A549 (cell line): ENCODE data around the gene STBD1. TPM values are rescaled to one million over a fixed set of nuclear protein-coding genes. Genes with fewer than 3 reads are reported as not detected.

Experiments
- ATAC-seq, 2 experiments: fragments of 200-7000 bp in 1 of 2; fragments of >200 bp in 1 of 2; cut with Nextera tagmentation in 1 of 2; cut with Tn5 transposase in 1 of 2; 3 replicates each; pipeline versions ENCODE4 v1.8.0 to v1.9.1; 2018 to 2020; ENCODE audit warnings: mild to moderate bottlenecking in 1 of 2, moderate library complexity in 1 of 2
- CTCF ChIA-PET: fragments of 300-600 bp; sonication (Branson Sonifier 250); formaldehyde crosslinking; extraction: SDS; loops from one replicate; lab custom pipeline; 2021; ENCODE audit warnings: antibody characterized with exemption, inconsistent platforms; lab: Yijun Ruan, JAX
- POLR2A ChIA-PET: fragments of 350-600 bp; formaldehyde crosslinking; extraction: SDS; loops from one replicate; lab custom pipeline; 2021; ENCODE audit warnings: antibody characterized with exemption, inconsistent platforms; lab: Yijun Ruan, JAX
- DNase-seq, 2 experiments: peaks; one replicate each; pipeline versions ENCODE4 v3.0.0 to v3.0.0-alpha.2; 2011 to 2016; ENCODE audit warnings: low read depth in 1 of 2, low spot score in 1 of 2
- FAIRE-seq: peaks from 2 replicates; lab custom pipeline; 2011; peaks lifted over from hg19 to GRCh38; lab: Jason Lieb, UNC
- H3K27ac ChIP-seq, 2 experiments: fragments of >200 bp; sonication (Bioruptor Twin); formaldehyde crosslinking; 3 replicates each; pipeline ENCODE4 v1.5.1; 2016 to 2017
- H3K4me1 ChIP-seq: fragments of >200 bp; sonication (Bioruptor Twin); formaldehyde crosslinking; 3 replicates; pipeline ENCODE4 v1.6.1; 2016
- H3K4me2 ChIP-seq: fragments of >200 bp; sonication (Bioruptor Twin); formaldehyde crosslinking; 3 replicates; pipeline ENCODE4 v1.6.1; 2016
- H3K4me3 ChIP-seq: fragments of >200 bp; sonication (Bioruptor Twin); formaldehyde crosslinking; 3 replicates; pipeline ENCODE4 v1.5.1; 2016
- H3K9me3 ChIP-seq: fragments of >200 bp; sonication (Bioruptor Twin); formaldehyde crosslinking; 3 replicates; pipeline ENCODE4 v1.6.1; 2016
- CHD4 ChIP-seq: fragments of 200-600 bp; sonication (generic); IDR thresholded peaks from 2 replicates; pipeline ENCODE4 v1.6.1; 2016; ENCODE audit warnings: antibody characterized with exemption, mild to moderate bottlenecking, borderline replicate concordance
- EHF ChIP-seq: fragments of 250-450 bp; sonication (Bioruptor Pico); IDR thresholded peaks from 2 replicates; pipeline ENCODE4 v1.5.0; 2020; ENCODE audit warnings: mild to moderate bottlenecking
- EHMT2 ChIP-seq: fragments of 200-600 bp; sonication (generic); IDR thresholded peaks from 2 replicates; pipeline ENCODE4 v1.6.1; 2016; ENCODE audit warnings: antibody characterized with exemption, low read depth, mild to moderate bottlenecking, moderate library complexity
- FOSB ChIP-seq: fragments of 250-450 bp; sonication (Bioruptor Pico); IDR thresholded peaks from 2 replicates; pipeline ENCODE4 v1.5.0; 2020; ENCODE audit warnings: mild to moderate bottlenecking, moderate library complexity
- FOSL2 ChIP-seq, 2 experiments: fragments of 450-650 bp in 1 of 2; fragments of >200 bp in 1 of 2; sonication (Bioruptor Twin) in 1 of 2; formaldehyde crosslinking; IDR thresholded peaks; 2 replicates each; pipeline versions ENCODE4 v1.5.0 to v1.6.1; 2016 to 2020; ENCODE audit warnings: mild to moderate bottlenecking in 1 of 2, moderate library complexity in 1 of 2
- HOXB13 ChIP-seq: fragments of 250-450 bp; sonication (Bioruptor Pico); IDR thresholded peaks from 2 replicates; pipeline ENCODE4 v1.5.0; 2020; ENCODE audit warnings: low read depth, mild to moderate bottlenecking, moderate library complexity
- JUNB ChIP-seq: fragments of >200 bp; sonication (Bioruptor Twin); formaldehyde crosslinking; IDR thresholded peaks from 2 replicates; pipeline ENCODE4 v1.6.1; 2016
- MAZ ChIP-seq: fragments of 150-350 bp; IDR thresholded peaks from 2 replicates; pipeline ENCODE4 v1.6.1; 2014; ENCODE audit warnings: antibody characterized with exemption, low read depth, low read length, borderline replicate concordance
- MYC ChIP-seq: IDR thresholded peaks from 2 replicates; pipeline ENCODE4 v1.6.1; 2012; ENCODE audit warnings: mild to moderate bottlenecking, inconsistent platforms, low read length, improper control_type of control experiment, borderline replicate concordance
- NFE2L2 ChIP-seq: fragments of 150-350 bp; conservative IDR thresholded peaks from 2 replicates; pipeline ENCODE4 v1.6.1; 2014; ENCODE audit warnings: low read length
- SREBF2 ChIP-seq: fragments of 450-650 bp; IDR thresholded peaks from 2 replicates; pipeline ENCODE4 v1.6.1; 2014; ENCODE audit warnings: mild to moderate bottlenecking, moderate library complexity
- ZSCAN20 ChIP-seq: fragments of 250-450 bp; sonication (Bioruptor Pico); IDR thresholded peaks from 2 replicates; pipeline ENCODE4 v1.8.0; 2022; ENCODE audit warnings: mild to moderate bottlenecking, moderate library complexity
- WGBS: methylation state at CpG from one replicate; pipeline ENCODE4 v1.1.6; 2017; ENCODE audit errors: missing lambda C conversion rate; 5-methylcytosine and 5-hydroxymethylcytosine counted together
- polyA plus RNA-seq, 4 experiments: library from polyadenylated mRNA; depleted of rRNA in 3 of 4; stranded (reverse); fragments of >200 nt; fragmentation: RNase III in 1 of 4; extraction: RNeasy Plus Mini Kit Qiagen cat#74134 plus additional on column Dnase treatment in 1 of 4; gene quantifications; 2 replicates in 3 of 4; 3 replicates in 1 of 4; pipeline ENCODE4 v1.2.3, GENCODE V29; 2011 to 2017
- TF ChIP-seq, protein P1 (sequence below): IDR thresholded peaks from 2 replicates; pipeline ENCODE4 v1.6.1; 2012
- TF ChIP-seq, protein P2 (sequence below): fragments of 250-450 bp; sonication (Bioruptor Pico); IDR thresholded peaks from 2 replicates; pipeline ENCODE4 v1.5.0; 2021; ENCODE audit warnings: mild to moderate bottlenecking, moderate library complexity, borderline replicate concordance
- TF ChIP-seq, protein P3 (sequence below): fragments of >200 bp; sonication (Bioruptor Twin); formaldehyde crosslinking; IDR thresholded peaks from 3 replicates; pipeline ENCODE4 v1.6.1; 2016
- TF ChIP-seq, protein P4 (sequence below): IDR thresholded peaks from 2 replicates; pipeline ENCODE4 v1.6.1; 2012
- TF ChIP-seq, protein P5 (sequence below): fragments of 250-450 bp; sonication (Bioruptor Pico); IDR thresholded peaks from 2 replicates; pipeline ENCODE4 v1.5.0; 2020; ENCODE audit warnings: low read depth, mild to moderate bottlenecking, moderate library complexity

The STBD1 gene
- polyA plus RNA-seq, 2 of the 4 experiments (the other 2 are of a cell fraction): 1.3 to 6.4 TPM

DNA sequence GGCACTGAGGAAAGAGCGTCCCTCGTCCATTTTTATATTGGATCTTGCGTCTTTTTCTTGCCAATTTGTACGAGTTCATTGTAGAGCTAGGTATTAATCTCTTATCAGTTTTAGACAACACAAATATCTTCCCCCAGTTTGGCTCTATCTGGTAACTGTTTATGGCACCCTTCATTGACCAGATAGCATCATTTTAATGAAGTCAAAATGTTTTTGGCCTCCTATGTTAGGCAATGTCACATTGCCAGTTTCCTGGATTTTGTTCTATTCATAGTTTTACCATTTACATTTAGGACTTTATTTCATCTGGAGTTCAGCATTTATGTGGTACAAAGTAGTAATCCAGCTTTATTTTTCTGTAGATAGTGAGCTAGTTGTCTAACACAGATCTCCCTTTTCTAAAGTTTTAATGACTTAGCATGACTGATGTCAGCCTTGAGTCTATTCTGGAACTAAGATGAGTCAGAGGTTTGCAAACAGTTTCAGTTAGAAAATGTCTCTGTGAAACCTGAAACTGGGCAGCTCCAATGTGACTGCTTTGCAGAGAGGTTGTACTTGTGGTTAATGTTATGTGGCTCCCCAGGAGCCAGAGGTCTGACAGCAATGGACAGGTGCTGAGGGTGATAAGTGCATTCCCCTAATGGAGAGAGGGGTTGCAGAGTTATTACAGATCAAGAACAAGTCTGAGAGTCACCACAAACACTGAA, 5.3 kb upstream of the STBD1 start:
- ChIA-PET CTCF (interaction anchor here (1.0 kb wide), 1 partner anchor 21 kb away, joined by 3 read pairs; no protein-coding TSS in a partner anchor), POLR2A (interaction anchor here (1.0 kb wide), 1 partner anchor 88 kb away, joined by 3 read pairs; the partner anchor contains the start of gene SCARB2)
- no peak for FAIRE-seq
- TF ChIP-seq, protein P1, sequence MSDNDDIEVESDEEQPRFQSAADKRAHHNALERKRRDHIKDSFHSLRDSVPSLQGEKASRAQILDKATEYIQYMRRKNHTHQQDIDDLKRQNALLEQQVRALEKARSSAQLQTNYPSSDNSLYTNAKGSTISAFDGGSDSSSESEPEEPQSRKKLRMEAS: peak; percentile 22; the same call in 1 of the 2 replicates
- no peak for TF ChIP-seq EHMT2
- TF ChIP-seq FOSL2 (IDR thresholded peaks at IDR 0.05): no peak
- TF ChIP-seq FOSL2 (CRISPR knock-in tag; IDR thresholded peaks at IDR 0.05): peak; percentile 64
- TF ChIP-seq, protein P2, sequence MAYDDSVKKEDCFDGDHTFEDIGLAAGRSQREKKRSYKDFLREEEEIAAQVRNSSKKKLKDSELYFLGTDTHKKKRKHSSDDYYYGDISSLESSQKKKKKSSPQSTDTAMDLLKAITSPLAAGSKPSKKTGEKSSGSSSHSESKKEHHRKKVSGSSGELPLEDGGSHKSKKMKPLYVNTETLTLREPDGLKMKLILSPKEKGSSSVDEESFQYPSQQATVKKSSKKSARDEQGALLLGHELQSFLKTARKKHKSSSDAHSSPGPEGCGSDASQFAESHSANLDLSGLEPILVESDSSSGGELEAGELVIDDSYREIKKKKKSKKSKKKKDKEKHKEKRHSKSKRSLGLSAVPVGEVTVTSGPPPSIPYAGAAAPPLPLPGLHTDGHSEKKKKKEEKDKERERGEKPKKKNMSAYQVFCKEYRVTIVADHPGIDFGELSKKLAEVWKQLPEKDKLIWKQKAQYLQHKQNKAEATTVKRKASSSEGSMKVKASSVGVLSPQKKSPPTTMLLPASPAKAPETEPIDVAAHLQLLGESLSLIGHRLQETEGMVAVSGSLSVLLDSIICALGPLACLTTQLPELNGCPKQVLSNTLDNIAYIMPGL: no peak
- no peak for TF ChIP-seq JUNB
- no peak for TF ChIP-seq MAZ
- no peak for TF ChIP-seq FOSB
- TF ChIP-seq SREBF2: no peak
- TF ChIP-seq ZSCAN20 (CRISPR knock-in tag): no peak
- no peak for TF ChIP-seq MYC
- Histone ChIP-seq H3K4me1 (peaks cover 32% of the 10 kb centered on the region), H3K9me3 (peaks cover 17% of the 10 kb centered on the region; the same call in 2 of the 3 replicates), H3K27ac (peak overlapping the region; percentile 63 to 84), H3K4me2 (peak overlapping the region; percentile 71), H3K4me3 (no peak overlapping the region)
- peak; percentile 43 to 66 for DNase-seq
- ATAC-seq: peak; percentile 49 to 52; a peak in 3 of 6 replicates
- WGBS: 95% methylated on average over 4 of the region's 4 CpGs

DNA sequence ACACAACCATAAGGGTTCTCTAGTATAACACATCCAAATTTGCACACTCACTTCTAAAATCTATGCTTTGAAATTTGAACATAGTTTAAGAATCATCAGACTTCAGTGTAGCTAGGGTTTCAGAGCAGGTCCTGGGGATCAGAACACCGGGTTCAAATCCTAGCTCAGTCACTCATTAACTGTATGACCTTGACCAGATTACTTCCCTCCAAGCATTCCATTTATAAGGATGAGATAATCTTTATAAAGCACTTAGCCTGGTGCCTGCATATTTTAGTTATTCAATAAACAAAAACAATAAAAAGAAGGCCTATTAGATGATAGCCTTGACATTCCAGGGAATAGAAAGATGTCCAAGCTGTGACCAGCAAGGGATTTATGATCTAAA, 4.8 kb upstream of the STBD1 start:
- peaks cover 17% of the 10 kb centered on the region; the same call in 2 of the 3 replicates for H3K9me3 ChIP-seq
- no peak for ATAC-seq
- TF ChIP-seq NFE2L2 (no peak), CHD4 (no peak), EHF (CRISPR knock-in tag) (no peak), HOXB13 (CRISPR knock-in tag) (no peak)
- TF ChIP-seq, protein P3, sequence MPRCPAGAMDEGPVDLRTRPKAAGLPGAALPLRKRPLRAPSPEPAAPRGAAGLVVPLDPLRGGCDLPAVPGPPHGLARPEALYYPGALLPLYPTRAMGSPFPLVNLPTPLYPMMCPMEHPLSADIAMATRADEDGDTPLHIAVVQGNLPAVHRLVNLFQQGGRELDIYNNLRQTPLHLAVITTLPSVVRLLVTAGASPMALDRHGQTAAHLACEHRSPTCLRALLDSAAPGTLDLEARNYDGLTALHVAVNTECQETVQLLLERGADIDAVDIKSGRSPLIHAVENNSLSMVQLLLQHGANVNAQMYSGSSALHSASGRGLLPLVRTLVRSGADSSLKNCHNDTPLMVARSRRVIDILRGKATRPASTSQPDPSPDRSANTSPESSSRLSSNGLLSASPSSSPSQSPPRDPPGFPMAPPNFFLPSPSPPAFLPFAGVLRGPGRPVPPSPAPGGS: no peak
- TF ChIP-seq, protein P4, sequence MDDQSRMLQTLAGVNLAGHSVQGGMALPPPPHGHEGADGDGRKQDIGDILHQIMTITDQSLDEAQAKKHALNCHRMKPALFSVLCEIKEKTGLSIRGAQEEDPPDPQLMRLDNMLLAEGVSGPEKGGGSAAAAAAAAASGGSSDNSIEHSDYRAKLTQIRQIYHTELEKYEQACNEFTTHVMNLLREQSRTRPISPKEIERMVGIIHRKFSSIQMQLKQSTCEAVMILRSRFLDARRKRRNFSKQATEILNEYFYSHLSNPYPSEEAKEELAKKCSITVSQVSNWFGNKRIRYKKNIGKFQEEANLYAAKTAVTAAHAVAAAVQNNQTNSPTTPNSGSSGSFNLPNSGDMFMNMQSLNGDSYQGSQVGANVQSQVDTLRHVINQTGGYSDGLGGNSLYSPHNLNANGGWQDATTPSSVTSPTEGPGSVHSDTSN: no peak
- TF ChIP-seq, protein P5, sequence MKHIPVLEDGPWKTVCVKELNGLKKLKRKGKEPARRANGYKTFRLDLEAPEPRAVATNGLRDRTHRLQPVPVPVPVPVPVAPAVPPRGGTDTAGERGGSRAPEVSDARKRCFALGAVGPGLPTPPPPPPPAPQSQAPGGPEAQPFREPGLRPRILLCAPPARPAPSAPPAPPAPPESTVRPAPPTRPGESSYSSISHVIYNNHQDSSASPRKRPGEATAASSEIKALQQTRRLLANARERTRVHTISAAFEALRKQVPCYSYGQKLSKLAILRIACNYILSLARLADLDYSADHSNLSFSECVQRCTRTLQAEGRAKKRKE (CRISPR knock-in tag): no peak
- WGBS: 0% methylated on average over 1 of the region's 1 CpG
- CTCF ChIA-PET: no interaction called here
- peak overlapping the region; percentile 55 to 84 for H3K27ac ChIP-seq
- H3K4me3 ChIP-seq: no peak overlapping the region
- H3K4me1 ChIP-seq: peaks cover 32% of the 10 kb centered on the region
- H3K4me2 ChIP-seq: peak overlapping the region; percentile 71
- no peak for DNase-seq
- no peak for FAIRE-seq
- POLR2A ChIA-PET: interaction anchor here (1.0 kb wide), 1 partner anchor 88 kb away, joined by 3 read pairs; the partner anchor contains the start of gene SCARB2
